GM12865 (cell line): ENCODE measurements around the gene ZC3HAV1.
A peak's percentile ranks its signal among the peaks of the same experiment; 100 is the strongest.
"Not testable (repeated sequence)": the region's sequence is repeated elsewhere in the genome, so short reads cannot be mapped to it uniquely, and the experiment has no call there.

Source experiments
- DNase-seq: peaks from one replicate; pipeline ENCODE4 v3.0.0; 2010; ENCODE audit warnings: low read depth
- H3K4me3 ChIP-seq: 2 replicates; pipeline ENCODE4 v1.5.1; 2011; ENCODE audit warnings: mild to moderate bottlenecking, low read depth, low read length, control low read depth
- TF ChIP-seq, protein P1 (sequence below): IDR thresholded peaks from 2 replicates; pipeline ENCODE4 v1.5.1; 2011; ENCODE audit warnings: low read length, control low read depth, low read depth, inconsistent platforms; ENCODE audit not compliant: insufficient read depth; ENCODE audit errors: missing control alignments

ZC3HAV1 gene

DNA sequence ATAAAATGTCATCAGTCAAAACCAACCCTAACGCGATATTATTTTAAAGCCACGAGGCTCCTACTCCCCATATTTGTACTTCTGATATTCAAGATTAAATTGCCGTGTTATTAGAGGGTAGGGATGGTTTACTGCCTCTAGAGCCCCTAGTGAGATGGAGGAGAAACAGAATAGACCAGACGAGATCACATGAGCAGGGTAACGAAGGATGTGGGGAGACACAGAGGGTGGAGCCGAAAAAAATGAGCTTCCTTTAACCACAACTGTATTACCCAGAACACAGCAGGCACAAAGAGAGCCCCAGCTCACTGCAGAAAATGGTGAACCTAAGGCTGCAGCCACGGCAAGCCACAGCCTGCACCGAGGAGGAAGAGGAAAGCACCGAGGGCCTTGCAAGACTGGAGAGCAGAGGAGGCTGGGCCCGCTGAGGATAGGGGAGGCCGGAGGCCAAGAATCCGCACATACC lies 14.3 kb downstream of the ZC3HAV1 start:
- peak; percentile 90 for DNase-seq
- peak overlapping the region; percentile 52 for H3K4me3 ChIP-seq

DNA sequence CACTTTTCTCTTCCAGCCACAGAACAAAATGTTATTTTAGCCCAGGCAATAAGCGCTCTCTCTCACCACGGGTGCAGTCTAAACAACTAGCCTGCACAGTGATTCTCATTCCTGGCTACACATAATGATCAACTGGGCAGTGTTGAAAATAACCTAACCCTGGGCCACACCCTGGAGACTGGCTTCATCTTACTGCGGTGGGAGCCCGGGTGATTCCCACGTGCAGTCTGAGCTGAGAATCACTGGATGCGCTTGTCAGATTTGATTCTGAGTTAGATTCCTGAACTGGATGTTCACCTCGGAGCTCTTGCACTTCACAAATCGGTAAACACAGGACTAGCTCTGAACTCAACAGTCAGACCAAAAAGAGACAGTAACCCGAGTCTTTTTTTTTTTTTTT lies 14.9 kb downstream of the ZC3HAV1 start:
- peak overlapping the region; percentile 52 for H3K4me3 ChIP-seq
- TF ChIP-seq, protein P1, sequence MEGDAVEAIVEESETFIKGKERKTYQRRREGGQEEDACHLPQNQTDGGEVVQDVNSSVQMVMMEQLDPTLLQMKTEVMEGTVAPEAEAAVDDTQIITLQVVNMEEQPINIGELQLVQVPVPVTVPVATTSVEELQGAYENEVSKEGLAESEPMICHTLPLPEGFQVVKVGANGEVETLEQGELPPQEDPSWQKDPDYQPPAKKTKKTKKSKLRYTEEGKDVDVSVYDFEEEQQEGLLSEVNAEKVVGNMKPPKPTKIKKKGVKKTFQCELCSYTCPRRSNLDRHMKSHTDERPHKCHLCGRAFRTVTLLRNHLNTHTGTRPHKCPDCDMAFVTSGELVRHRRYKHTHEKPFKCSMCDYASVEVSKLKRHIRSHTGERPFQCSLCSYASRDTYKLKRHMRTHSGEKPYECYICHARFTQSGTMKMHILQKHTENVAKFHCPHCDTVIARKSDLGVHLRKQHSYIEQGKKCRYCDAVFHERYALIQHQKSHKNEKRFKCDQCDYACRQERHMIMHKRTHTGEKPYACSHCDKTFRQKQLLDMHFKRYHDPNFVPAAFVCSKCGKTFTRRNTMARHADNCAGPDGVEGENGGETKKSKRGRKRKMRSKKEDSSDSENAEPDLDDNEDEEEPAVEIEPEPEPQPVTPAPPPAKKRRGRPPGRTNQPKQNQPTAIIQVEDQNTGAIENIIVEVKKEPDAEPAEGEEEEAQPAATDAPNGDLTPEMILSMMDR = no peak
- DNase-seq = peak; percentile 45

More for the DNA sequence above, 14.3 kb downstream of the ZC3HAV1 start:
- TF ChIP-seq, protein P1 = no peak

DNA sequence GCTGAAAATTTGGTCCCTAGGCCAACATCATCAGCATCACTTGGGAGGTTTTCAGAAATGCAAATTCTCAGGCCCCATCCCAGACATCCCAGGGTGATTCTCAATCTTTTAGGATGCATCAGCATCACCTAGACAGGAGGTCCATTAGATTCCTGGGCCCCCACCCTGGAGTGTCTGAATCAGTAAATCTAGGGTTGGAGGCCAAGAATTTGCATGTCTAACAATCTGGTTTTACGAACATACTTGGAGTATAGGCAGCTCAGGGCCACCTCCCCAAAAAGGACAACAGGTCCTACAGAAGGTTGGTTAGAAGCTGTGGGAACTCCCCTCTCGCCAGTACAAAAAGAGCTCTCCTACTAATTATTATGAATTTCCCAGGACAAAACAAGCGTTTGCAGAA lies 15.5 kb downstream of the ZC3HAV1 start:
- TF ChIP-seq, protein P1 = no peak
- no peak overlapping the region for H3K4me3 ChIP-seq

DNA sequence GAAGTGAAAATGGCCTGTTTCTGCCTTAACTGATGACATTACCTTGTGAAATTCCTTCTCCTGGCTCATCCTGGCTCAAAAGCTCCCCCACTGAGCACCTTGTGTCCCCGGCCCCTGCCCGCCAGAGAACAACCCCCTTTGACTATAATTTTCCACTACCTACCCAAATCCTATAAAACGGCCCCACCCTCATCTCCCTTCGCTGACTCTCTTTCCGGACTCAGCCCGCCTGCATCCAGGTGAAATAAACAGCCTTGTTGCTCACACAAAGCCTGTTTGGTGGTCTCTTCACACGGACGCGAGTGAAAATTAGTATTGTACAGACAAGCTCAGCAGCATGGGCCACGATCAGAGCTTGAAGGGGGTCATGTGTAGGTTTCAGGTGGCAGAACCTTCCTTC lies 16.0 kb downstream of the ZC3HAV1 start:
- not testable (repeated sequence) for H3K4me3 ChIP-seq, DNase-seq

More for the DNA sequence above, 15.5 kb downstream of the ZC3HAV1 start:
- DNase-seq = no peak

DNA sequence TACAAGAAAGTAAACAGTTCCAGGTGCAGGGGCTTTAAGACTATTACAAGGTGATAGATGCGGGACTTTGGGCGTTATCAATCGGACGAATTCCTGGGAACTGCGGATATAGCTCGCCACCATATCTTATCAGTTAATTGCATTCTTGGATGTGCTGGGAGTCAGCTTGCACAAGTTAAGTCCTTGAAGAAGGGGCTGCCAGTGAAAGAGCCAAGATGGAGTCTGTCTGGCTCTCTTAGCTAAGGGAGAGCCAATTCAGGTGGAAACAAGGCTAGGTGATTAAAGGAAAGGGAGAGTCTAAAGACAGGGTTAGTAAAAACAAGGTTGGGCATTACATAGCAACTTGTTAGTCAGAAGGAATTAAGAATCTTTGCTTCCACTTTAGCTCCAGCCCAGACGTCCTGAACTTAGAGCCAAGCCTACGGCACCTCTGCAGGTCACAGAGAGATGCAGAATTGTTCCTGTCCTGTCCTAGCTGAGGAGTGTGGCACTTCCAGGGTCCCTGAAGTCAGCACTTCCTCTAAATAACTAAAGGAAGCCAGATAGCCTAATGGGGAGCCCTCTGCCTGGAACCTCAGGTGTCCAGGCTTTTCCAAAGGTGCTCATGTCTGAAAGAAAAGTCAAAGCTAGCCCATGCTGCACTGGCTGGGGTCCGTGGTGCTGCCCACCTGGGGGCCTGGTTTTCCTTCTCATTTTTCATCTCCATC lies 17.3 kb downstream of the ZC3HAV1 start:
- no peak for DNase-seq

DNA sequence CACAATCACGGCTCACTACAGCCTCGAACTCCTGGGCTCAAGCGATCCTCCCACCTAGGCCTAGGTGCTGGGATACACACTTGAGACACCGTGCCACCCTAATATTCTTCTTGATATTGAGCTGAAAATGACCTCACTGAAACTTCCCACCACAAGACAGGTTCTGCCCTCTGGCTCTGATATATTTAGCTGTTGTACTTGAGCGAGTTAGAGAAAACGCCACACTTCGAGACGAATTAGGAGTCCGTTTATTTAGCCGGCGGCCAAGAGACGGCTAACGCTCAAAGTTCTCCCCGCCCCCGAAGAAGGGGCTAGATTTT lies 17.9 kb downstream of the ZC3HAV1 start:
- DNase-seq = no peak
- H3K4me3 ChIP-seq = no peak overlapping the region
- TF ChIP-seq, protein P1 = no peak

More for the DNA sequence above, 17.3 kb downstream of the ZC3HAV1 start:
- TF ChIP-seq, protein P1 = no peak
- no peak overlapping the region for H3K4me3 ChIP-seq

DNA sequence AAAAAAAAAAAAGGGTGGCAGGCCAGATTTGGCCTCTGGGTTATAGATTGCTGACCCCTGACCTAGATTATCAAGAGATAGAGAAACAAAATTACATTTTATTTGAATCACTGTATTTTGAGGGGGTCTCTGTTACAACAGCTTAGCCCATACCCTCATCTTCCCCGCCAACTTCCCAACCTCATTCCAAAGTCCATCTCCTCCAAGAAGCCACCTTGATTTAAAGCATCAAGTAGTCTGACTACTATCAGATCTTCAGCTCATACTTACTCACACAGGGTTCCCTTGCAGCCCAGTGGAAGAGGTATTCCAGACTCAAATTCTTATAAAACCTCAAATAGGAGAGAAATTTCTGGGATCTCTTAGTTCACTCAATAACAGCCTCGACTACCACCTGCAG lies 20.4 kb downstream of the ZC3HAV1 start:
- TF ChIP-seq, protein P1 = no peak
- DNase-seq = no peak
- H3K4me3 ChIP-seq = no peak overlapping the region
